ENCODE data around the gene RXRB. TPM values are rescaled to one million over a fixed set of nuclear protein-coding genes. Genes with fewer than 3 reads are reported as not detected.

The RXRB gene
- total RNA-seq, 4 donors from 2014 or later = 28.6 to 71.0 (median 34.0) TPM

GRCh38 chr6:33175436-33176069 lies 24.9 kb downstream of the RXRB start:
- H3K4me1 ChIP-seq = no peaks in the 10 kb centered on the region

GRCh38 chr6:33174784-33175183 lies 25.7 kb downstream of the RXRB start:
- DNase-seq = no peak
- Histone ChIP-seq H3K4me1 (no peaks in the 10 kb centered on the region), H3K27ac (no peak overlapping the region), H3K27me3 (no peaks in the 10 kb centered on the region), H3K9me3 (no peaks in the 10 kb centered on the region), H3K36me3 (no peaks in the 10 kb centered on the region), H3K4me3 (no peak overlapping the region)
- TF ChIP-seq POLR2A (IDR thresholded peaks at IDR 0.05) (no peak), CTCF (IDR thresholded peaks at IDR 0.05) (no peak)
- intact Hi-C loops (cut with DNase I; ENCODE audit: low total_unique reads) = no loop called here

More at GRCh38 chr6:33175436-33176069, 24.9 kb downstream of the RXRB start:
- H3K9me3 ChIP-seq = no peaks in the 10 kb centered on the region
- TF ChIP-seq CTCF (IDR thresholded peaks at IDR 0.05) = no peak
- TF ChIP-seq POLR2A (IDR thresholded peaks at IDR 0.05) = no peak
- H3K27ac ChIP-seq = no peak overlapping the region
- DNase-seq = no peak
- no peak overlapping the region for H3K4me3 ChIP-seq
- H3K27me3 ChIP-seq = no peaks in the 10 kb centered on the region
- intact Hi-C loops (cut with DNase I; ENCODE audit: low total_unique reads) = no loop called here
- no peaks in the 10 kb centered on the region for H3K36me3 ChIP-seq

- no peak for DNase-seq
- Histone ChIP-seq H3K27me3 (no peaks in the 10 kb centered on the region), H3K27ac (no peak overlapping the region), H3K36me3 (no peaks in the 10 kb centered on the region), H3K9me3 (no peaks in the 10 kb centered on the region), H3K4me1 (no peaks in the 10 kb centered on the region), H3K4me3 (no peak overlapping the region)
- intact Hi-C loops (cut with DNase I; ENCODE audit: low total_unique reads) = no loop called here
- TF ChIP-seq CTCF (IDR thresholded peaks at IDR 0.05) (no peak), POLR2A (IDR thresholded peaks at IDR 0.05) (no peak)
Observed at GRCh38 chr6:33173535-33174180, 26.8 kb downstream of the RXRB start.

- TF ChIP-seq CTCF (IDR thresholded peaks at IDR 0.05) = peak in 1 of 4 experiments; percentile 6
- no peak for TF ChIP-seq POLR2A (IDR thresholded peaks at IDR 0.05)
- intact Hi-C loops (cut with DNase I; ENCODE audit: low total_unique reads) = no loop called here
- Histone ChIP-seq H3K4me3 (no peak overlapping the region), H3K36me3 (no peaks in the 10 kb centered on the region), H3K4me1 (no peaks in the 10 kb centered on the region), H3K27me3 (no peaks in the 10 kb centered on the region), H3K9me3 (no peaks in the 10 kb centered on the region), H3K27ac (no peak overlapping the region)
- DNase-seq = no peak
Observed at GRCh38 chr6:33172688-33173534, 27.6 kb downstream of the RXRB start.

All from uterus (tissue), 4 donors.